H9 (cell line): ENCODE data around the gene FBXL13. TPM values are rescaled to one million over a fixed set of nuclear protein-coding genes. Genes with fewer than 3 reads are reported as not detected.

ENCODE experiments used
- DNase-seq: peaks from one replicate; pipeline ENCODE4 v3.0.0-alpha.2; 2017
- H2AFZ ChIP-seq: one replicate; pipeline ENCODE4 v1.6.1; 2013; ENCODE audit warnings: mild to moderate bottlenecking, low read length, control low read depth, moderate library complexity
- H2AK5ac ChIP-seq: 2 replicates; pipeline ENCODE4 v1.6.1; 2013; ENCODE audit warnings: low read length, control low read depth, mixed read lengths; ENCODE audit not compliant: insufficient read length
- H2BK120ac ChIP-seq: one replicate; pipeline ENCODE4 v1.6.1; 2013; ENCODE audit warnings: low read depth, mild to moderate bottlenecking, low read length, control low read depth, inconsistent platforms; ENCODE audit not compliant: poor library complexity, severe bottlenecking
- H2BK12ac ChIP-seq: 2 replicates; pipeline ENCODE4 v1.6.1; 2013; ENCODE audit warnings: low read length, control low read depth, mixed read lengths, low read depth; ENCODE audit not compliant: insufficient read length
- H2BK15ac ChIP-seq: 2 replicates; pipeline ENCODE4 v1.6.1; 2013; ENCODE audit warnings: low read depth, low read length, control low read depth
- H2BK20ac ChIP-seq: one replicate; pipeline ENCODE4 v1.6.1; 2013; ENCODE audit warnings: low read depth, mild to moderate bottlenecking, low read length, control low read depth, inconsistent platforms; ENCODE audit not compliant: poor library complexity, severe bottlenecking
- H2BK5ac ChIP-seq: 2 replicates; pipeline ENCODE4 v1.6.1; 2013; ENCODE audit warnings: low read length, control low read depth, mixed read lengths; ENCODE audit not compliant: insufficient read length
- H3K14ac ChIP-seq: 2 replicates; pipeline ENCODE4 v1.6.1; 2013; ENCODE audit warnings: low read length, control low read depth; ENCODE audit not compliant: insufficient read depth
- H3K18ac ChIP-seq: 2 replicates; pipeline ENCODE4 v1.6.1; 2013; ENCODE audit warnings: low read depth, mild to moderate bottlenecking, mixed read lengths, low read length, control low read depth; ENCODE audit not compliant: insufficient read length
- H3K23ac ChIP-seq: 2 replicates; pipeline ENCODE4 v1.6.1; 2013; ENCODE audit warnings: low read length, control low read depth, mixed read lengths, low read depth; ENCODE audit not compliant: insufficient read length
- H3K23me2 ChIP-seq: 2 replicates; pipeline ENCODE4 v1.6.1; 2013; ENCODE audit warnings: low read depth, mild to moderate bottlenecking, mixed read lengths, low read length, control low read depth; ENCODE audit not compliant: insufficient read length, poor library complexity, severe bottlenecking
- H3K27ac ChIP-seq: 2 replicates; pipeline ENCODE4 v1.5.1; 2013; ENCODE audit warnings: low read length, control low read depth, mixed read lengths, low read depth; ENCODE audit not compliant: insufficient read length
- H3K27me3 ChIP-seq: 2 replicates; pipeline ENCODE4 v1.6.1; 2013; ENCODE audit warnings: low read length, control low read depth, inconsistent platforms; ENCODE audit not compliant: insufficient read depth
- H3K4ac ChIP-seq: 2 replicates; pipeline ENCODE4 v1.6.1; 2013; ENCODE audit warnings: low read depth, mild to moderate bottlenecking, control low read depth, inconsistent platforms, low read length, moderate library complexity
- H3K4me1 ChIP-seq: 2 replicates; pipeline ENCODE4 v1.6.1; 2013; ENCODE audit warnings: low read length, control low read depth, inconsistent platforms; ENCODE audit not compliant: insufficient read depth
- H3K4me2 ChIP-seq: 2 replicates; pipeline ENCODE4 v1.6.1; 2013; ENCODE audit warnings: low read length, control low read depth, mixed read lengths; ENCODE audit not compliant: insufficient read length, insufficient read depth
- H3K56ac ChIP-seq: 2 replicates; pipeline ENCODE4 v1.6.1; 2013; ENCODE audit warnings: low read depth, mild to moderate bottlenecking, mixed read lengths, low read length, control low read depth; ENCODE audit not compliant: insufficient read length
- H3K79me1 ChIP-seq: 2 replicates; pipeline ENCODE4 v1.6.1; 2013; ENCODE audit warnings: low read depth, mild to moderate bottlenecking, moderate library complexity, low read length, control low read depth, inconsistent platforms; ENCODE audit not compliant: insufficient read depth, poor library complexity, severe bottlenecking
- H3K79me2 ChIP-seq: 2 replicates; pipeline ENCODE4 v1.6.1; 2013; ENCODE audit warnings: low read length, control low read depth, inconsistent platforms; ENCODE audit not compliant: insufficient read depth
- H3K9ac ChIP-seq: 2 replicates; pipeline ENCODE4 v1.6.1; 2013; ENCODE audit warnings: low read length, control low read depth, mixed read lengths; ENCODE audit not compliant: insufficient read length; ENCODE audit errors: extremely low read depth
- H3K9me3 ChIP-seq: one replicate; pipeline ENCODE4 v1.6.1; 2013; ENCODE audit warnings: low read depth, low read length, inconsistent platforms; ENCODE audit not compliant: control insufficient read depth
- H3T11ph ChIP-seq: one replicate; pipeline ENCODE4 v1.6.1; 2013; ENCODE audit warnings: mild to moderate bottlenecking, low read length, control low read depth, inconsistent platforms
- H4K20me1 ChIP-seq: one replicate; pipeline ENCODE4 v1.6.1; 2013; ENCODE audit not compliant: control insufficient read depth, insufficient read length, insufficient read depth
- H4K5ac ChIP-seq: 2 replicates; pipeline ENCODE4 v1.6.1; 2013; ENCODE audit warnings: low read depth, mild to moderate bottlenecking, mixed read lengths, low read length, control low read depth; ENCODE audit not compliant: insufficient read length
- H4K8ac ChIP-seq: replicated peaks from 2 replicates; pipeline ENCODE4 v1.6.1; 2013; ENCODE audit warnings: low read length, control low read depth, mixed read lengths, low read depth; ENCODE audit not compliant: insufficient read length
- H4K91ac ChIP-seq: 2 replicates; pipeline ENCODE4 v1.6.1; 2013; ENCODE audit warnings: low read depth, mild to moderate bottlenecking, moderate library complexity, mixed read lengths, low read length, control low read depth; ENCODE audit not compliant: insufficient read length
- H3K27ac Mint-ChIP-seq, 3 experiments: 2 replicates in 2 of 3; 3 replicates in 1 of 3; pipeline ENCODE4 v1.8.0; 2020 to 2021; ENCODE audit warnings: mixed read lengths in 3 of 3, mild to moderate bottlenecking in 1 of 3, moderate library complexity in 1 of 3
- H3K27me3 Mint-ChIP-seq: 2 replicates; pipeline ENCODE4 v1.8.0; 2021; ENCODE audit warnings: low read depth, mild to moderate bottlenecking, moderate library complexity, mixed read lengths
- H3K36me3 Mint-ChIP-seq, 3 experiments: 2 replicates in 2 of 3; 3 replicates in 1 of 3; pipeline ENCODE4 v1.8.0; 2020 to 2021; ENCODE audit warnings: low read depth in 3 of 3, mixed read lengths in 3 of 3; ENCODE audit not compliant: insufficient read depth in 1 of 3
- H3K4me1 Mint-ChIP-seq, 2 experiments: 2 replicates each; pipeline ENCODE4 v1.8.0; 2020; ENCODE audit warnings: mixed read lengths in 2 of 2
- H3K4me3 Mint-ChIP-seq, 2 experiments: 2 replicates in 1 of 2; 3 replicates in 1 of 2; pipeline ENCODE4 v1.8.0; 2020 to 2021; ENCODE audit warnings: mild to moderate bottlenecking in 2 of 2, mixed read lengths in 2 of 2, moderate library complexity in 1 of 2
- H3K9me3 Mint-ChIP-seq, 2 experiments: 2 replicates in 1 of 2; 3 replicates in 1 of 2; pipeline ENCODE4 v1.8.0; 2020; ENCODE audit warnings: mild to moderate bottlenecking in 2 of 2, mixed read lengths in 2 of 2, moderate library complexity in 1 of 2
- CTCF ChIP-seq: fragments of 200-600 bp; sonication (generic); conservative IDR thresholded peaks from 3 replicates; pipeline ENCODE4 v1.8.0; 2021; ENCODE audit warnings: antibody characterized with exemption, mild to moderate bottlenecking
- WGBS: extraction: QIAGEN DNeasy Blood & Tissue Kit; methylation state at CpG from one replicate; pipeline ENCODE4 v1.1.7; 2013; ENCODE audit warnings: missing lambda C conversion rate, low lambda C conversion rate, mixed read lengths; ENCODE audit not compliant: insufficient read length; ENCODE audit errors: extremely low coverage; 5-methylcytosine and 5-hydroxymethylcytosine counted together
- total RNA-seq: library from RNA; stranded (reverse); gene quantifications from 2 replicates; pipeline ENCODE4 v1.2.1, GENCODE V29; 2021

Gene FBXL13
- total RNA-seq, 1 experiment from 2014 or later = 4.4 TPM

DNA sequence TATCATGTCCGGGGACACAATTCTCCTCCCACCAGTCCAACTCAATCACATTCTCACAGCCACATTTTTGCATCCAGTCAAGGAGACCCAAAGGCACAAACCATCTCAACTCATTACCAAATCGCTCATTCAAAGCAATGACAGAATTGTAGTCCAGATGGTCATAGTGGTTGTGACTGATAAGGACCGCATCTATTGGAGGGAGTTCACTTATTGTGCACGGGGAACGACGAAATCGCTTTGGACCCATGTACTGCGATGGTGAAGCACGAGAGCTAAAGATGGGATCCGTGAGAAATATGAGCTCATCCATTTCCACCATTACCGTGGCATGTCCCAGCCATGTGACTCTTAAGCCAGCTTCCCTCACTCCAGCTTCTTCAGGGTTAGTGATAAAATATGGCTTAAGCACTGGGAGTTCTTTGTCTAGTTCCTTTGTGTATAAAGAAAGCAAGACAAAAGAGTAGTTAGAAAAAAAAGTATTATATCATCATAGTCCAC lies 45.2 kb upstream of the FBXL13 start:
- Histone ChIP-seq H3K4me2 (no peak overlapping the region), H3K9me3 (no peaks in the 10 kb centered on the region), H3K23me2 (no peaks in the 10 kb centered on the region), H3K4me1 (no peaks in the 10 kb centered on the region), H4K5ac (no peak overlapping the region), H3K56ac (no peak overlapping the region), H3K79me2 (no peaks in the 10 kb centered on the region; the same call in 1 of the 2 replicates), H3K14ac (no peak overlapping the region), H2BK20ac (no peak overlapping the region), H2BK120ac (no peak overlapping the region), H2AFZ (no peak overlapping the region), H3K79me1 (no peaks in the 10 kb centered on the region), H4K8ac (no peak overlapping the region), H3K9ac (no peak overlapping the region), H4K20me1 (no peaks in the 10 kb centered on the region), H3K27ac (no peak overlapping the region), H4K91ac (no peak overlapping the region), H2BK5ac (no peak overlapping the region), H2BK15ac (no peak overlapping the region), H2AK5ac (no peak overlapping the region), H3T11ph (no peak overlapping the region), H3K23ac (no peak overlapping the region), H3K18ac (no peak overlapping the region), H3K4ac (no peak overlapping the region), H2BK12ac (no peak overlapping the region), H3K27me3 (no peaks in the 10 kb centered on the region)
- no peak for DNase-seq
- no CpG with 5 or more reads among the region's 11 CpGs for WGBS
- Mint-ChIP-seq H3K36me3 (peaks cover 0 to 6% (median 6%) of the 10 kb centered on the region in 3 experiments; a peak in 5 of 7 replicates), H3K27me3 (no peaks in the 10 kb centered on the region), H3K4me1 (no peaks in the 10 kb centered on the region), H3K4me3 (no peak overlapping the region), H3K9me3 (no peaks in the 10 kb centered on the region), H3K27ac (no peak overlapping the region)
- no peak for TF ChIP-seq CTCF
